CD4-positive, alpha-beta T cell treated with Interleukin-17A for 4 hours (primary cell): ENCODE data around the gene AQP2.

Experiments
- DNase-seq: peaks from one replicate; pipeline ENCODE4 v3.0.0-alpha.2; 2020; ENCODE audit warnings: mixed read lengths

AQP2 gene

DNA sequence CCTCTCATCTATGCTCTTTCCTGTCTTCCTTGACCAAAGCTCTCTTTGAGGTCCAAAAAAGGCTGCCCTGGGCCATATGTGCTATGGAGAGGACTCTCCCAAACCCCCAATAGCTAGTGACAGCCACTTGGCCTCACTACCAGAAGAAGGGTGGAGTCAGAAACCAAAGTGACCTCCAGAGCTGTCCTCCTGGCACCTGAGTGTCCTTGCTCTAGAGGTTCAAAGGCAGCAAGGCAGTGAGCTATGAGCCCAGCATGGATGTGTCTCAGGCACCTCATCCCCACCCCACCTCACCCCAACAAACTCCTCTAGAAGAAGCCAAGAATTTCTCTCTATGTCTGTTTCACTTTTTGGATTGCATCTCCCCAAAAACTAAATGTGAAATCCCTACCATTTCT lies 7.0 kb downstream of the AQP2 start:
- no peak for DNase-seq

GRCh38 chr12:49959685-49960473 lies 9.3 kb downstream of the AQP2 start:
- no peak for DNase-seq

DNA sequence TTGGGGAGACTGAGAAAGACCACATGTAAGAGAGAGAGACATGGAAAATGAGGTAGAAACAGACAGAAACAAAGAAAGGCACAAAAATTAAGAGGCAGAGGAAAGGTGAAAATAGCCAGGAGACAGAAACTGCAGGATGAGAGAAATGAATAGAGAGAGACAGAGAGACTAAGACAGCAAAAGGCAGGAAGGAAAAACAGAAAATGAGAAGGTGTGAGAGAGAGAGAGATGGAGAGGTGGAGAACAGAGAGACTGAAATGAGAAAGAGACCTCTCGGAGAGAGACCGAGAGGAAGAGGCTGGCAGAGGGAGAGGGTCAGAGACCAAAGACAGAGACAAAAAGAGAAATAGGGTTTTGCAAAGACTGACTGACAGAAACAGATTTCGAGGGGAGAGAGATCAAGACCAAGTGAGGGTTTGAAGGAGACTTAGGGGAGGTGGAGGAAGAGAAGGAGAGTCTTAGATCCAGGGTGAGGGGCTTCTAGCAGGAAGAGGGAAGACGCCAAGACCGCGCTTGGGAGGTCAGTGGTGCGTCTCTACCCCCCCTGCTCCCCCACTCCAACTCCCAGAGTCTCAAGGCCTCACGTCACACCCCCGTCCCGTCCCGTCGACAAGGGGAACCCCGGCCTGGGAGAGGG lies 10.1 kb downstream of the AQP2 start:
- no peak for DNase-seq

GRCh38 chr12:49961111-49961922 lies 10.8 kb downstream of the AQP2 start, which contains the start of gene AQP5:
TSS of gene AQP5 (plus strand) at chr12:49961872. CDS start at chr12:49962018, 146 bp downstream.
- DNase-seq, result no peak

DNA sequence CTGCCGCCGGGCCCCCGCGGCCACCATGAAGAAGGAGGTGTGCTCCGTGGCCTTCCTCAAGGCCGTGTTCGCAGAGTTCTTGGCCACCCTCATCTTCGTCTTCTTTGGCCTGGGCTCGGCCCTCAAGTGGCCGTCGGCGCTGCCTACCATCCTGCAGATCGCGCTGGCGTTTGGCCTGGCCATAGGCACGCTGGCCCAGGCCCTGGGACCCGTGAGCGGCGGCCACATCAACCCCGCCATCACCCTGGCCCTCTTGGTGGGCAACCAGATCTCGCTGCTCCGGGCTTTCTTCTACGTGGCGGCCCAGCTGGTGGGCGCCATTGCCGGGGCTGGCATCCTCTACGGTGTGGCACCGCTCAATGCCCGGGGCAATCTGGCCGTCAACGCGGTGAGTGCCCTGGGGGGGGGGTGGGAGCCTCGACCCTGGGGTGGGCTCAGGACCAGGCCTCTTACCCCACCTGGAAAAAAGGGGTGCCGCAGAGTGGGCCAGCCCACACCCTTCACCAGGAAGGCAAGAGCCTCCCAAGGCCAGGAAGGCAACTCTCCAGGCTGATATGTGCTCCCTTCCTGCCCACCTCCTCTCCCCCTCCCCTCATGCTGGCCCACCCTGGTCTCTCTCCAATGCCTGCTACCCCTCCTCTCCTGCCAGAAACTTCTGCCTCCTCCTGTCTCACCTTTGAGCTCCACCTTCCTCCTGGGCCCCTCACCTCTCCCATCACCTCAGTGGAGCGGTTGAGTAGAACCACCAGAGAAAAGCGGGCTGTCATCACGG lies 11.6 kb downstream of the AQP2 start:
- DNase-seq, result no peak

- no peak for DNase-seq
Measured at GRCh38 chr12:49962861-49963765, 12.6 kb downstream of the AQP2 start.

- no peak for DNase-seq
Measured at GRCh38 chr12:49963976-49964815, 13.7 kb downstream of the AQP2 start.

DNA sequence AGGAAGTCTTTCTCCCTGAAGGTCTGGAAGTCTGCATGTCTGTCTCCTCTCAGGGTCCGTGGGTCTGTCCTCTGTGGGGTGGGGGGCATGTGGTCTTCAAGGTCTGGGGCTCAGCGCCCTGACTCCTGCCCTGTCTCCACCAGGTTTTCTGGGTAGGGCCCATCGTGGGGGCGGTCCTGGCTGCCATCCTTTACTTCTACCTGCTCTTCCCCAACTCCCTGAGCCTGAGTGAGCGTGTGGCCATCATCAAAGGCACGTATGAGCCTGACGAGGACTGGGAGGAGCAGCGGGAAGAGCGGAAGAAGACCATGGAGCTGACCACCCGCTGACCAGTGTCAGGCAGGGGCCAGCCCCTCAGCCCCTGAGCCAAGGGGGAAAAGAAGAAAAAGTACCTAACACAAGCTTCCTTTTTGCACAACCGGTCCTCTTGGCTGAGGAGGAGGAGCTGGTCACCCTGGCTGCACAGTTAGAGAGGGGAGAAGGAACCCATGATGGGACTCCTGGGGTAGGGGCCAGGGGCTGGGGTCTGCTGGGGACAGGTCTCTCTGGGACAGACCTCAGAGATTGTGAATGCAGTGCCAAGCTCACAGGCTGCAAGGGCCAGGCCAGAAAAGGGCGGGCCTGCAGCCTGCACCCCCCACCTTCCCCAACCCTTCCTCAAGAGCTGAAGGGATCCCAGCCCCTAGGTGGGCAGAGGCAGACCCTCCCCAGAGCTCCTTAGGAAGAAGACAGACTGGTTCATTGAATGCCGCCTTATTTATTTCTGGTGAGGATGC lies 14.5 kb downstream of the AQP2 start:
- DNase-seq, result no peak

GRCh38 chr12:49965836-49966235 lies 15.3 kb downstream of the AQP2 start:
- DNase-seq, result no peak

GRCh38 chr12:49966511-49967041 lies 16.0 kb downstream of the AQP2 start:
- DNase-seq, result no peak

DNA sequence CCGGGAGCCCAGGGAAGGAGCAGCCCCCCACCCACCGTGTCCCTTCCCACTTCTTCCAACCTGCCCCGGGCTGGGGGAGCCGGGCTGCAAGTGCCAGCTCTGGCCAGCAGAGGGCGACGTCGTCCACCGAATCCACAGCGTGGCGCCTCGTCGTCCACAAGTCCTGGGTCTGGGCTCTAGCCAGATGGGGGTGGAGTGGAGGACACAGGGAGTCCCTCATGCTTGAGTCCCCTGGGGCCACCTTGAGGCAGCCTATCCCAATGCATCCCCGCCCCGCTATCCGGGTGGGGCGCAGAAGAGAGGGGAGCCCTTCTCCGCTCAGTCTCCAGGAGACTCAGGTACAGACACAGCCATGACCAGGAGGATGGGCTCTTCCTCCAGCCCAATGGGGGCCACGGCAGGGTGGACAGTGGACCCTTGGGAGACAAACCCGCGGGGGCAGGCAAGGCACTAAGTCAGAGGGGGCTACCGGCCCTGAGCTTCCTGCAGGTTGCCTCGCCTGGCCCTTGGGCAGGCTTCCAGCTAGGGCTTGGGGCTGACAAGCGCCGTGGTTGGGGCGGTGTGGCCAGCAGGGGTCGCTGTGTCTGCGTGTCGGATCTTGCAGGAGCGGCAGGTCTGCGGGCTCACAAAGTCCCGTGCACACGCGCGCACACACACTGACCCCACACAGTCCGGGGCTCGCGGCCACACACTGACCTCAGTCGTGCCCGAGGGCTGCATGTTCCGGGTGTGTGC lies 16.7 kb downstream of the AQP2 start:
- peak; percentile 97 for DNase-seq

GRCh38 chr12:49967777-49968250 lies 17.3 kb downstream of the AQP2 start:
- no peak for DNase-seq

DNA sequence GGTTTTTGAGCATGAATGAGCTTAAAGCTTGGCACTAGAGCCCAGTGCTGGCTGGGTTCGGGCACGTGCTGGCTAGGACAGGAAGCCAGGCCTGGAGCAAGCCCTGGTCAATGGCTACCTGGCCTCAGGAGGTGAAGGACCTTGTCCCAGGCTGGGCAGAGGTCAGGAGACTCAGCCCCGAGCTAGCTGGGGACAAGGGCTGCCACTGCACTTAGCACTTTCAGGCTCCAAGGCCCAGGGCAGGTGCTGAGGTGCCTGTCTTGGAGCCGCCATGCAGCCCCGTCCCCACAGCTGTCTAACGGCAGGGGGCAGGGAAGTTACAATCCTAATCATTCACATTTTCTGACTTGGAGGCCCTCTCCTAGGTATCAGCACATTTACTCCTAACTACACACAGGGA lies 17.9 kb downstream of the AQP2 start:
- DNase-seq, result no peak

GRCh38 chr12:49969027-49969426 lies 18.5 kb downstream of the AQP2 start:
- DNase-seq, result no peak

DNA sequence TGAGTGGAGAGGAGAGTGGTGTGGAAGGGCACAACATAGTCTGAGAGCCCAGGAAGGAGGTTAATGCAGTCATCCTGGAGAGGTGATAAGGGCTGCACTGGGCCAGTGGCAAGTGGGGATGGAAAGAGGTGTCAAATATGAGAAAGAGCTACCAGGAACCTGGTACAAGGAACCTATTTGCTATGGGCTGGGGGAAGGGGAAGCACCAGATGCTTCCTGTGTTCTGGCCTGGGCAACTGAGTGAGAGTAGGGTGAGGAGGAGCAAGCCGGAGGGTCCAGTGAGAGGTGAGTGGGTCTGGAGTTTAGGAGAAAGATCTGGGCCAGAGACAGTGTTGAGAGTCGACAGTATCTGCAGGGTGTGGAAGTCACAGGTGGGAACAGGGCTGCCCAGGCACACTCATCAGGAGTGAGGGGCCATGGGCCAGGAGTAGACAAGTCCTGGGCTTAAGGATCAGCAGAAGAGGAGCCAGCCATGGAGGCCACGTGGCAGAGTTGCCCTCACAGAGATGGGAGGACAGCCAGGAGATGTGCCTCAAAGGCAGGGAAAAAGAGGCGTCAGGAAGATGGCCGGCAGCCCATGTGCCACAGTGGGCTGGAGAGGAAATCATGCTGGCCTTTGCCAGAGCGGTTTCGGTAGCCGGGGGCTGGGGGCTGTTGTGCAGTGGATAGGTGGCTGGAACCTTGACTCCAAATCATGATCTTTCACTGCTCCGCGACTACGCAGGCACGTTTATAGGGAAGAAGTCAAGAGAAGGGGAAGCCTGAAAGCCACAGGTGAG lies 19.3 kb downstream of the AQP2 start:
- DNase-seq, result no peak

DNA sequence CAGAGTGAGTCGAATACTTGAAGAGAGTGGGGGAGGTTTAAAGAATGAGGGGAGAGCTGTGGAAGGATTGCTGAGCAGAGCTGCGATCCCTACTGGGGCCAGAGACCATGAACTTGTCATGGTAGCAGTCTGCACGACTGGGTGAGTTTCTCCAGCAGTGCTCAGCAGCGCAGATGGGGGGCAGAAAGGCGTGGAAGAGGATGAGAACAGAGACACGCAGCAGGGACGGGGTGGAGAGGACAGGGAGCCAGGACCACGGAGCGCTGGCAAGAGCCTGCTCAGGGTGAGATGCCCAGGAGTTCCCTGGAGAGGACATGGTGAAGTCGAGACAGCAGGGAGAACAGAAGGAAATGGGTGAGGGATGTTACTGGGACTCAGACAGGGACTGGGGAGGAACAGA lies 20.1 kb downstream of the AQP2 start:
- DNase-seq, result no peak

DNA sequence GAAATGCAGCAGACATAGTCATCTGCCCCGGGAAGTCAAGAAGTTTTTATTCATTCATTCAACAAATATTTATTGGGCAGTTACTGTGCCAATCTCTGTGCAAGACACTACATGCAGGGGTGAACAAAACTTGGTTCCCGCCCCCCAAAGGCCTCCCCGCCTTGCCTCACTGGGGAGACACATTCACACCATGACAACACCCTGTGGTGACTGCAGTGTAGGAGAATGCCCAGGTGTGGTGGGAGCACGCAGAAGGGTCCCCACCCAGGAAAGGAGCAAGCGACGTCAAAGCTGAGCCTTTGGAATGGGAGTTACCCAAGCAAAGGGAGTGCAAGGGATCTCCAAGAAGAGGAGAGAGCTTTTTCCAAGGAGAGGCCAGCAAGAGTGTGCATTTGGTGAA lies 20.6 kb downstream of the AQP2 start:
- DNase-seq, result no peak

DNA sequence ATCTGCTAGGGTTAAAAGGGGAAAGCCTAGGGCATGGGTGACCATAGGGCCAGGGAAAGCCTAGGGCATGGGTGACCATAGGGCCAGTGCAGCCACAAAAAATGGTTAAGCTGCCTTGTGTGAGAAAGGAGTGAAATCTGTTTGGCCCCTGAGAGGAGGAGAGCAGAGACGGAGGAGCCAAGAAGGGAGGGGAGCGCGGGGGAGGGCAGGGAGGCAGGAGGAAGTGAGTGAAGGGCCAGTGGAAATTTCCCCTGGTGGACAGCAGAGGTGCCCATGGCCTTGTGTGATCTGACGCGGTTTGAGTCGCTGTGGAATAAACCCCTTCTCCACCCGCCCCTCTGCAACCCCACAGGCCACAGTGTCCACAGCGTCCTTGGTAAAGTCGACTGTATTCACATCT lies 21.6 kb downstream of the AQP2 start:
- no peak for DNase-seq
